KG1 (cell line): Measurements from ENCODE around the gene ADGRB2.

Experiments used
- DNase-seq: peaks from one replicate; lab custom pipeline; 2025; lab: John Stamatoyannopoulos, UW

The ADGRB2 gene

GRCh38 chr1:31763671-31764311 is 349 bp downstream of the ADGRB2 start:
- DNase-seq = no peak

- no peak for DNase-seq
Observed at GRCh38 chr1:31762726-31763670, 1.1 kb downstream of the ADGRB2 start.

- no peak for DNase-seq
Observed at GRCh38 chr1:31762323-31762722, 1.8 kb downstream of the ADGRB2 start.

GRCh38 chr1:31761883-31762282 is 2.3 kb downstream of the ADGRB2 start:
- no peak for DNase-seq

- DNase-seq = peak; percentile 33
Observed at GRCh38 chr1:31760471-31761470, 3.4 kb downstream of the ADGRB2 start.

GRCh38 chr1:31759298-31760023 is 4.7 kb downstream of the ADGRB2 start:
- no peak for DNase-seq

GRCh38 chr1:31758823-31759222 is 5.3 kb downstream of the ADGRB2 start:
- DNase-seq = no peak

- no peak for DNase-seq
Observed at GRCh38 chr1:31757989-31758388, 6.2 kb downstream of the ADGRB2 start.

GRCh38 chr1:31757204-31757679 is 6.9 kb downstream of the ADGRB2 start:
- DNase-seq = no peak

- no peak for DNase-seq
Observed at GRCh38 chr1:31756578-31756977, 7.6 kb downstream of the ADGRB2 start.

- no peak for DNase-seq
Observed at GRCh38 chr1:31755850-31756492, 8.2 kb downstream of the ADGRB2 start.

- DNase-seq = no peak
Observed at GRCh38 chr1:31755197-31755611, 8.9 kb downstream of the ADGRB2 start.

GRCh38 chr1:31754397-31754796 is 9.7 kb downstream of the ADGRB2 start:
- DNase-seq = no peak

GRCh38 chr1:31753707-31754349 is 10.3 kb downstream of the ADGRB2 start:
- no peak for DNase-seq

- no peak for DNase-seq
Observed at GRCh38 chr1:31752952-31753475, 11.1 kb downstream of the ADGRB2 start.

GRCh38 chr1:31752258-31752657 is 11.9 kb downstream of the ADGRB2 start:
- no peak for DNase-seq

GRCh38 chr1:31751822-31752241 is 12.3 kb downstream of the ADGRB2 start:
- DNase-seq = no peak

GRCh38 chr1:31750858-31751510 is 13.2 kb downstream of the ADGRB2 start:
- DNase-seq = peak; percentile 10
